Stimulated activated naive B cell treated with anti-CD40 and anti-IgM and Interleukin-4, amounts not matched to agents 10 μg/mL and 1 μg/mL and 100 μg/mL, for 72 hours (primary cell): ENCODE measurements around the gene PLPPR3.
A peak's percentile ranks its signal among the peaks of the same experiment; 100 is the strongest.

ENCODE experiments used
- ATAC-seq, 2 donors: fragments of 150-1000 bp; cut with Tn5 transposase; replicated peaks; 2 replicates each; pipeline ENCODE4 v1.10.0; 2021; ENCODE audit warnings: moderate library complexity in 1 of 2
- DNase-seq: peaks from one replicate; pipeline ENCODE4 v3.0.0; 2021
- H3K27ac Mint-ChIP-seq: one replicate; pipeline ENCODE4 v1.8.0; 2022; ENCODE audit warnings: mild to moderate bottlenecking, mixed read lengths
- H3K27me3 Mint-ChIP-seq, 2 donors: one replicate each; pipeline ENCODE4 v1.8.0; 2022; ENCODE audit warnings: mixed read lengths in 2 of 2
- H3K36me3 Mint-ChIP-seq, 2 donors: one replicate each; pipeline ENCODE4 v1.8.0; 2022; ENCODE audit warnings: mixed read lengths in 2 of 2, mild to moderate bottlenecking in 1 of 2
- H3K4me1 Mint-ChIP-seq, 2 donors: one replicate each; pipeline ENCODE4 v1.8.0; 2022; ENCODE audit warnings: mixed read lengths in 2 of 2, mild to moderate bottlenecking in 1 of 2
- H3K4me3 Mint-ChIP-seq, 2 donors: one replicate each; pipeline ENCODE4 v1.8.0; 2022; ENCODE audit warnings: mild to moderate bottlenecking in 2 of 2, mixed read lengths in 2 of 2, moderate library complexity in 1 of 2
- H3K9me3 Mint-ChIP-seq, 2 donors: one replicate each; pipeline ENCODE4 v1.8.0; 2022; ENCODE audit warnings: mixed read lengths in 2 of 2, mild to moderate bottlenecking in 1 of 2

The PLPPR3 gene

DNA sequence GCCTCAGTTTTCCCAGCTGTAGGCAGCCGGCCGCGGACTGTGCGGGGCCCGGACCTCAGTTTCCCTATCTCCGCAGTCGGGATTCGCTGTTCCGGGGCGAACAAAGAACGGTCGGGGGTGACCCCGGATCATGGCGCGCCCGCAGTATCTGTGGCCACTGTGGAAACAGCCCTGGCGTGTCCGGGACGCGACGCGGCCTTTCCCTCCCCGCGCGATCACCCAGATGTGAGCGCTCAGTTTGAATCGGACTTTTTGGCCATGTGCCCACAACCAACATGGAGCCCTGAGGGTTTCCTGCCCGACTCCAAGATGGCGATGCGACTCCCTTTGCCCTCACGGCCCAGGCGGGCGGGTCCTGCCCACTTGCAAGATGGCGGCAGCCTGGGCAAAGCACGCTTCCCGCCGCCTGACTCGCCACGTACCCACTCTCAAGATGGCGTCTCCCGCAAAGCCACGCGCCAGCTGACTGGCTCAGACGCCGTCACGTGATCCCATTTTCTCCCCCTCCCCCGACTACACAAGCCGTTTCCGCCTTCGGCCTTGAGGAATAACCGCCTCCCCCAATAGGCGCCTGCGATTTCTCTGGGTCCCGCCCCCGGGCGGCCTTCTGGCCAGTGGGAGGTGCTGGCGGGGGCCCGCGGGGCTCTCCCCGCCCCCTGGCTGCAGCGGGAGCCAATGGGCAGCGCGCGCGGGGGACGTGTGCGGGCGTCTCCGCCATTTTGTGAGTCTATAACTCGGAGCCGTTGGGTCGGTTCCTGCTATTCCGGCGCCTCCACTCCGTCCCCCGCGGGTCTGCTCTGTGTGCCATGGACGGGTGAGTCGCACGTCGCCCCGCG is 24.8 kb downstream of the PLPPR3 start, which contains the start of gene PTBP1:
PTBP1 (plus strand) TSS at position 761 of the 836 bp plus-strand sequence; CDS start at position 807, 46 bp downstream.
- Mint-ChIP-seq H3K9me3 (no peaks in the 10 kb centered on the region), H3K4me3 (peak within 1 kb of the TSS; percentile 96 to 98), H3K36me3 (peaks cover 26 to 27% of the 10 kb centered on the region in 2 donors), H3K27me3 (peaks cover 0 to 2% of the 10 kb centered on the region in 2 donors), H3K27ac (peak within 1 kb of the TSS; percentile 97), H3K4me1 (peaks cover 22 to 39% of the 10 kb centered on the region in 2 donors)
- peak; percentile 100 for DNase-seq
- peak; percentile 85 to 88 for ATAC-seq

DNA sequence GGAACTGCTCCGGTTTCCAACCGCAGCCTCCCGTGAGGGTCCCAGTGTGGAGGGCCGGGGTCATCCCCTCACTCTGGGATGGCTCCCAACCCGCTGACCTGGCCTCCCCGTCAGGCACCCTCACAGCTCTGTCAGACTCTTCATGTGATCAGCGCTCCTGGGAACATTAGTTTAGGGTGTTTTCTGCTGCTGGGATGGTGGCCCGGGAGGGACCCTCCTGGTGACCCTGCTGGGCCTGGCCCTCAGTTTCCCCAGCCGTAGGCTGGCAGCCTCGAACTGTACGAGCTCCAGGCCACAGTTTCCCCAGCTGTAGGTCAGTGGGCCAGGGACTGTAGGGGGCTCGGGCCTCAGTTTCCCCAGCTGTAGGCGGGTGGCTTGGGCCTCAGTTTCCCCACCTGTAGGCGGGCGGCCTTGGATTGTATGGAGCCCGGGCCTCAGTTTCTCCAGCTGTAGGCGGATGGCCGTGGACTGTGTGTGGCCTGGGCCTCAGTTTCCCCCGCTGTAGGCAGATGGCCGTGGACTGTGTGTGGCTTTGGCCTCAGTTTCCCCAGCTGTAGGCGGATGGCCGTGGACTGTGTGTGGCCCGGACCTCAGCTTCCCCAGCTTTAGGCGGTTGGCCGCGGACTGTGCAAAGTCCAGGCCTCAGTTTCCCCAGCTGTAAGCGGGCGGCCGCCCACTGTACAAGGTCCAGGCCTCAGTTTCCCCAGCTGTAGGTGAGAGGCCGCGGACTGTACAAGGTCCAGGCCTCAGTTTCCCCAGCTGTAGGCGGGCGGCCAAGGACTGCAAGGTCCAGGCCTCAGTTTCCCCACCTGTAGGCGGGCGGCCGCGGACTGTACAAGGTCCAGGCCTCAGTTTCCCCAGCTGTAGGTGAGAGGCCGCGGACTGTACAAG is 25.8 kb downstream of the PLPPR3 start:
- H3K27ac Mint-ChIP-seq, result peak overlapping the region; percentile 42
- H3K9me3 Mint-ChIP-seq, result no peaks in the 10 kb centered on the region
- peak overlapping the region; percentile 39 to 98 for H3K4me3 Mint-ChIP-seq
- H3K27me3 Mint-ChIP-seq, result peaks cover under 1 to 3% of the 10 kb centered on the region in 2 donors
- H3K4me1 Mint-ChIP-seq, result peaks cover 18 to 30% of the 10 kb centered on the region in 2 donors
- H3K36me3 Mint-ChIP-seq, result peaks cover 22% of the 10 kb centered on the region in 2 donors
- DNase-seq (no peak), ATAC-seq (no peak)

DNA sequence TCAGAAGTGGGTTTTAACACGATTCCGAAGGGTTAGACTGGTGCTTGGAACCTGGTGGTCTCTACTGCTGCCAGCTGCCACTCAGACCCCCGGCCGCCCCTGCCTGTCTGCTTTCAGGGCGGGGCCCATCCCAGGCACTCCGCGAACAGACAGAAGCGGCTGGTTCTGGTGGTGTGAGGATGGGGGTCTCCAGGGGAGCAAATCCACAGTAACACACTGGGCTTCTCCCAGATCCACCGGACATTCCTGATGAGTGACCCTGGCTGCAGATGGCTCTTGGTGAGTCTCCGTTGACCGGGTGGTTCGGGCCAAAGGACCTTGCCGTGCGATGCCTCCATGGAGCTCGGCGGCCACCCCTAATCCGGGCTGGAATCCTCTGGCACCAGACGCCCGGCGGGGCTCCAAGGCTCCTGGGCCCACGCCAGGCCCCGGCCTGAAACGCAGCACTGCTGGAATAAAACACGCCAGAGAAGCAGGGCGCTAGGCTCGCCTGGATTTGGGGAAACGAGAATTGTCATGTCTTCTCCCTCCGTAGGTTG is 26.6 kb downstream of the PLPPR3 start:
- H3K9me3 Mint-ChIP-seq, result no peaks in the 10 kb centered on the region
- H3K4me1 Mint-ChIP-seq, result peaks cover 12 to 23% of the 10 kb centered on the region in 2 donors
- peaks cover 3 to 9% of the 10 kb centered on the region in 2 donors for H3K27me3 Mint-ChIP-seq
- H3K36me3 Mint-ChIP-seq, result peaks cover 16 to 17% of the 10 kb centered on the region in 2 donors
- ATAC-seq (no peak), DNase-seq (no peak)
- no peak overlapping the region for H3K27ac Mint-ChIP-seq
- H3K4me3 Mint-ChIP-seq, result no peak overlapping the region

DNA sequence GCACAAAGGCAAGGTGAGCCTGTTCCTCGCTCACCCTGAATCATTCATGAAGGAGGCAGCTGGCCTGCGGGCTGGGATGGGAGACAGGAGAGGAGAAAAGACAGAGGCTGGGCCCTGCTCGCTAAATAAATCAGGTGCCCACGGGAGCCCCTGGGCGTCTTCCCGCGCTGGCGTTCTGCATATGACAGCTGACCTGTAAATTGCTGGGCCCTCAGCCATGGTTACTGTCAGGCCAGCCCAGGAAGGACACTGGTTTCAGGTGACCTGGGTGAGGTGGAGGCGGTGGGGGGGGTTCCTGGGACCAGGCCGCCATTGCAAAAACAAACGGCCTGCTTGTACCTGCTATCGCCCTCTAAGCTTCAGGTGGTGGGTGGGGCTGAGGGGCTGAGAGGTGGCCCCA is 27.9 kb downstream of the PLPPR3 start:
- no peak for ATAC-seq
- Mint-ChIP-seq H3K4me1 (peaks cover 7 to 16% of the 10 kb centered on the region in 2 donors), H3K4me3 (no peak overlapping the region)

DNA sequence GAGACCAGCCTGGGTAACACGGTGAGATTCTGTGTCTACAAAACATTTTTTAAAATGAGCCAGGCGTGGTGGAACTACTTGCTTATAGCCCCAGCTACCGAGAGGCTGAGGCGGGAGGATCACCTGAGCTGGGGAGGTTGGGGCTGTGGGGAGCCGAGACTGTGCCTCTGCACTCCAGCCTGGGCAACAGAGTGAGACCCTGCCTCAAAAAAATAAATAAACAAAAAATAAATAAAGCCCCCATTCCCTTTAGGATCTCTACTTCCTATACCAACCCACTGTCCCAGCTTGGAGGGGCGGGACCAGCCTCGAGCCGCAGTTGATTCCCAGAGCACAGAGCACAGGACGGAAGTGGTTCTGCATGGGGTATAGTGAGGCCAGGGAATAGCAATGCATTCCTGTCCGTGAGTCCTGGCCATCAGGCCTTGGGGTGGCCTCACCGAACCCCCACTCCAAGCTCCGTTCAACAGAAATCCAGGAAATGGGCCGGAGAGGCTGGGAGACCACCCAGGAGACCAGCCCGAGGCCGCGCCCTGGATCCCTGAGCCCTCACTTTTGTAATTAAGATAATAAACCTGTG is 29.4 kb downstream of the PLPPR3 start:
- no peaks in the 10 kb centered on the region for H3K9me3 Mint-ChIP-seq
- no peak overlapping the region for H3K27ac Mint-ChIP-seq
- DNase-seq (no peak), ATAC-seq (no peak)
- H3K4me1 Mint-ChIP-seq, result peaks cover 6 to 10% of the 10 kb centered on the region in 2 donors
- no peaks in the 10 kb centered on the region for H3K36me3 Mint-ChIP-seq
- H3K27me3 Mint-ChIP-seq, result peaks cover 18 to 26% of the 10 kb centered on the region in 2 donors
- no peak overlapping the region for H3K4me3 Mint-ChIP-seq

More for the DNA sequence above, 27.9 kb downstream of the PLPPR3 start:
- Mint-ChIP-seq H3K27me3 (peaks cover 16 to 22% of the 10 kb centered on the region in 2 donors), H3K27ac (no peak overlapping the region), H3K9me3 (no peaks in the 10 kb centered on the region), H3K36me3 (peaks cover 3 to 4% of the 10 kb centered on the region in 2 donors)
- DNase-seq, result no peak

DNA sequence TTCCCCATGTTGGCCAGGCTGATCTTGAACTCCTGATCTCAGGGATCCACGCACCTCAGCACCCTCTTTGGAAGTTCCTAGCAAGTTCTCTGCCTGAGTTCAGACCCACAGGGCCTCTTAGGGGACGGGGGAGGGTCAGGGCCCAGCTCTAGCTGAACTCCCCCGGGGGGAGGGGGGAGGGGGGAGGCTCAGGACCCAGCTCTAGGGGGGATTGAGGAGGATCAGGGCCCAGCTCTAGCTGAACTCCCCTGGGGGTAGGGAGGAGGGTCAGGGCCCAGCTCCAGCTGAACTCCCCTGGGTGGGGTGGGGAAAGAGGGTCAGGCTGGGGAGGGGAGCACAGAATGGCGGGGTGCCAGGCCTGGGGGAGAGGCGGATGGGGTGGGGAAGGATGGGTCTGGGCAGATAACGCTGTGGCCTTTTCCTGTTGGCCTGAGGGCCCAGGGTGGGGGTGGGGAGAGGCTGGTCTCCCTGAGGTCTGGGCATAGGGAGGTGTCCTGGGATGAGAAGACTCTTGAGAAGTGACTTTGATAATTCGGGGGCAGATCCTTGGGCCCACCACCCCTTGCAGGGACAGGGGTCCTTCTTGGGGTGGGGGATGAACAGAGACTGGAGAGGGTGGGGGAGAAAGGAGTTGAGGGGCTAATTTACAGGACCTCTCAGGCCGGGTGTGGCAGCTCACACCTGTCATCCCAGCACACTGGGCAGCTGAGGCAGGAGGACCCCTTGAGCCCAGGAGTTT is 30.0 kb downstream of the PLPPR3 start:
- H3K27ac Mint-ChIP-seq, result no peak overlapping the region
- ATAC-seq, result no peak
- H3K27me3 Mint-ChIP-seq, result peaks cover 18 to 26% of the 10 kb centered on the region in 2 donors
- H3K4me1 Mint-ChIP-seq, result peaks cover 4 to 9% of the 10 kb centered on the region in 2 donors
- no peaks in the 10 kb centered on the region for H3K36me3 Mint-ChIP-seq
- no peaks in the 10 kb centered on the region for H3K9me3 Mint-ChIP-seq
- no peak for DNase-seq
- no peak overlapping the region for H3K4me3 Mint-ChIP-seq

DNA sequence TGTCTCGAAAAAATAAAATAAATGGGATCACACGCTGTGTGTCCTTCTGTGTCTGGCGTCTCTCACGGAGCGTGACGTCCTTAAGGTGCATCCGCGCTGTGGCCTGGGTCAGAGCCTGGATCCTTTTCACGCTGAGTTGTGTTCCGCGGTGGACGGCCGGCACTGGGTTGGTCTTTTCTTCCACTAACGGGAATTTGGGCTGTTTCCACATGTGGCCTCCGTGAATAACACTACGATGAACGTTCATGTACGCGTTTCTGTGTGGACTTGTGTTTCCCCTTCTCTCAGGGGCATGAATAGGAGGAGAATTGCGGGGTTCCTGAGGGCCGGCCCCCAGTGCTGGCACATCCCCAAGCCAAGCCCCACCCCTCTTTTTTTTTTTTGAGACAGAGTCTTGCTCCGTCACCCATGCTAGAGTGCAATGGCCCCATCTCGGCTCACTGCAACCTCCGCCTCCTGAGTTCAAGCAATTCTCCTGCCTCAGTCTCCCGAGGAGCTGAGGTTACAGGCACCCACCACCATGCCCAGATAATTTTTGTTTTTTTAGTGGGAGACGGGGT is 30.7 kb downstream of the PLPPR3 start:
- ATAC-seq (no peak), DNase-seq (no peak)
- no peaks in the 10 kb centered on the region for H3K9me3 Mint-ChIP-seq
- H3K4me1 Mint-ChIP-seq, result peaks cover 2 to 6% of the 10 kb centered on the region in 2 donors
- H3K4me3 Mint-ChIP-seq, result no peak overlapping the region
- H3K36me3 Mint-ChIP-seq, result no peaks in the 10 kb centered on the region
- H3K27ac Mint-ChIP-seq, result no peak overlapping the region
- H3K27me3 Mint-ChIP-seq, result peaks cover 18 to 26% of the 10 kb centered on the region in 2 donors

DNA sequence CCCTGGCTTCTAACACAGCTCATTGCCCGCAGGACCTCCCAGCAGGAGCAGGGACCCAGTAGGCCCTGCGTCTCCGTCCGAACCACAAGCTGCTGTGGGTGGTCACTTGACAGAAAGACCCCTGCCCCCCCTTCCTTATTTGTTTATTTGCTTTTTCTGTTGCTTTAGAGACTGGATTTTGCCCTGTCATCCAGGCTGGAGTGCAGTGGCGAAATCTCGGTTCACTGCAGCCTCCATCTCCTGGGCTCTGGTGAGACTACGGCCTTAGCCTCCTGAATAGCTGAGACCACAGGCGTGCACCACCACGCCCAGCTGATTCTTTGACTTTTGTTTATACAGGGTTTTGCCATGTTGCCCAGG is 32.1 kb downstream of the PLPPR3 start:
- Mint-ChIP-seq H3K36me3 (no peaks in the 10 kb centered on the region), H3K4me1 (peaks cover 2 to 6% of the 10 kb centered on the region in 2 donors), H3K9me3 (no peaks in the 10 kb centered on the region), H3K27me3 (peaks cover 18 to 26% of the 10 kb centered on the region in 2 donors), H3K4me3 (no peak overlapping the region), H3K27ac (no peak overlapping the region)
- no peak for ATAC-seq
- DNase-seq, result no peak

DNA sequence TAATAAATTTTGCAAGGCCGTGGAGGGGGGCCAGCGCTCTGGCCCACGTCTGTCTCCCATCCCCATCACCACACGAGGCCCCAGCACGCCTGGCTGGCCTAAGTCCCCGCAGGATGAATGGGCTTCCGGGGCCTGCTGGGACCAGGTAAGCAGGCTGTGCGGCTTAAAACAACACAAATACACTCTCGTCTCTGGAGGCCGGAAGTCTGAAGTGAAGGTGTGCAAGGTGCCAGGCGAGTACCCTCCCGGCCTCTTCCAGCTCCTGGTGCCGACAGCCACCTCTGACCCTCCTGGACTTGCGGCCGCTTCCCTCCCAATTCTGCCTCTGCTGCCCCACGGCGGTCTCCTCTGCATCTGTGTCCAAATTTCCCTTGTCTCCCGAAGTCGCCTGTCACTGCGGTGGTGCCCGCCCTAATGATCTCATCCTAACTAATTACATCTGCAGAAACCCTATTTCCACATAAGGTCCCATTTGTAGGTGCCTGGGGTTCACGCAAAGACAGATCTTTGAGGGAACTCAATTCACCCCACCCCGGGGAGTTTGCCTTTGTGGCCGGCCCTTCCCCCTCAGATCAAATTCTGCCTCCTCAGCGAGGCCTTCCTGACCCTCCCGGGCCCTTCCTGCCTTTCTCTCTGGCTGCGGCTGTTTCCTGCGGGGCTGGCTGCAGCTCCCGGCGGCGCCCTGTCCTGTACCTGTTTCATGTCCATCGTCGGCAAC is 32.6 kb downstream of the PLPPR3 start:
- peaks cover 2 to 6% of the 10 kb centered on the region in 2 donors for H3K4me1 Mint-ChIP-seq
- H3K9me3 Mint-ChIP-seq, result no peaks in the 10 kb centered on the region
- DNase-seq, result no peak
- H3K27ac Mint-ChIP-seq, result no peak overlapping the region
- peaks cover 18 to 26% of the 10 kb centered on the region in 2 donors for H3K27me3 Mint-ChIP-seq
- no peak overlapping the region for H3K4me3 Mint-ChIP-seq
- ATAC-seq, result no peak
- no peaks in the 10 kb centered on the region for H3K36me3 Mint-ChIP-seq

DNA sequence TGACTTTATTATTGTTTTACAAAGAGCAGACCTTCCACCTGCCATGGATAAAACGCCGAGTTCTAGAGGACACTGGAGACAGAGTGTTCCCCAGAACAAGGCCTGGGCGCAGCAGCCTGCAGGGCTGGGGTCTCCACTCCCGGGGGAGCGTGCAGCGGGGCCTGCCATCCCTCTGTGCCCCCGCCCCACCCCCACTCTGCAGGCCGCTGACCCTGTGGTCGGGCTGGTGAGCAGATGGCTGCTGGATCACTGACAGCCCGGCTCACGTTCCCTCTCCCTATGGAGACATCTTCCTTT is 33.1 kb downstream of the PLPPR3 start:
- no peaks in the 10 kb centered on the region for H3K36me3 Mint-ChIP-seq
- H3K9me3 Mint-ChIP-seq, result no peaks in the 10 kb centered on the region
- H3K27me3 Mint-ChIP-seq, result peaks cover 18 to 26% of the 10 kb centered on the region in 2 donors
- no peak overlapping the region for H3K4me3 Mint-ChIP-seq
- ATAC-seq (no peak), DNase-seq (no peak)
- H3K27ac Mint-ChIP-seq, result no peak overlapping the region
- H3K4me1 Mint-ChIP-seq, result peaks cover 2 to 6% of the 10 kb centered on the region in 2 donors

DNA sequence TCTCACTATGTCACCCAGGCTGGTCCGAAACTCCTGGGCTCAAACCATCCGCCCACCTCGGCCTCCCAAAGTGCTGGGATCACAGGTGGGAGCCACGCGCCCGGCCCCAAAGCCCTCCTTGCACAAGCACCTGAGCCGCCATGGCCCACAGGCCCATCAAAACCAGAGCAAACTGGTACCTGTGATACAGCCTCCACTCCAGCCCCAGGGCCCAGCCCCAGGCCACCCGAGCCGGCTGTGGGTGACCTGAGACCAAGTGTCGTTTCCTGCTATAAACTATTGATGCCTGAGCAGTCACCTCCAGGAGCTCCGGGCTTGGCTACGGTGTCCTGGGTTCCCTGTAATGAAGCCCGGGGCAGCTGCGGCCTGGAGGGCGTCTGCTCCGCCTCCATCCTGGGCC is 34.2 kb downstream of the PLPPR3 start:
- peaks cover 18 to 31% of the 10 kb centered on the region in 2 donors for H3K27me3 Mint-ChIP-seq
- no peaks in the 10 kb centered on the region for H3K36me3 Mint-ChIP-seq
- H3K4me1 Mint-ChIP-seq, result peaks cover 2 to 6% of the 10 kb centered on the region in 2 donors
- H3K4me3 Mint-ChIP-seq, result no peak overlapping the region
- DNase-seq (no peak), ATAC-seq (no peak)
- no peaks in the 10 kb centered on the region for H3K9me3 Mint-ChIP-seq
- no peak overlapping the region for H3K27ac Mint-ChIP-seq

DNA sequence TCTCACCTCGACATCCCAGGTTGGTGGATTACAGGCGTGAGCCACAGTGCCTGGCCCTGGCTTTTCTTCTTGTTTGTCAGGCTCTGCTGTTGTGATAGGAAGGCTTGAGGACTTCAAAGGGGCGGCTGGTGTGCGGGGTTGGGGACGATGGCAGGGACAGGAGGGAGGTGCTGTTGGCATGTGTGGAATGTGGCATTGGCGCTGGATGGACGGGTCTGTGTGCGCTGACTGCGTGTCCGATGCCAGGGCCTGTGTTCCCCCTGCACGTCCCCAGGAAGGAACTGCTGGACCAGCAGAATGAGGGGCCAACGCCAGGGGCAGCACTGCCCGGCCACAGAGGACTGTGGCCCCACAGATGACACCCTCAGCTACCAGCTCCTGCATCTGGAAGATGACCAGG is 37.2 kb downstream of the PLPPR3 start:
- ATAC-seq (no peak), DNase-seq (no peak)
- Mint-ChIP-seq H3K9me3 (no peaks in the 10 kb centered on the region), H3K4me1 (peaks cover 2 to 6% of the 10 kb centered on the region in 2 donors), H3K36me3 (no peaks in the 10 kb centered on the region), H3K27ac (no peak overlapping the region), H3K4me3 (no peak overlapping the region), H3K27me3 (peaks cover 9 to 35% of the 10 kb centered on the region in 2 donors)
